C4-2B (cell line): ENCODE measurements around the gene PPP6R3.

Source experiments
- ZFX ChIP-seq: fragments of 450-650 bp; IDR thresholded peaks from 2 replicates; pipeline ENCODE4 v1.6.1; 2017
- TF ChIP-seq, protein P1 (sequence below): fragments of 450-650 bp; conservative IDR thresholded peaks from 2 replicates; pipeline ENCODE4 v1.5.1; 2017; ENCODE audit warnings: mild to moderate bottlenecking

GRCh38 chr11:68524213-68524612, 63.7 kb downstream of the PPP6R3 start:
- TF ChIP-seq, protein P1, sequence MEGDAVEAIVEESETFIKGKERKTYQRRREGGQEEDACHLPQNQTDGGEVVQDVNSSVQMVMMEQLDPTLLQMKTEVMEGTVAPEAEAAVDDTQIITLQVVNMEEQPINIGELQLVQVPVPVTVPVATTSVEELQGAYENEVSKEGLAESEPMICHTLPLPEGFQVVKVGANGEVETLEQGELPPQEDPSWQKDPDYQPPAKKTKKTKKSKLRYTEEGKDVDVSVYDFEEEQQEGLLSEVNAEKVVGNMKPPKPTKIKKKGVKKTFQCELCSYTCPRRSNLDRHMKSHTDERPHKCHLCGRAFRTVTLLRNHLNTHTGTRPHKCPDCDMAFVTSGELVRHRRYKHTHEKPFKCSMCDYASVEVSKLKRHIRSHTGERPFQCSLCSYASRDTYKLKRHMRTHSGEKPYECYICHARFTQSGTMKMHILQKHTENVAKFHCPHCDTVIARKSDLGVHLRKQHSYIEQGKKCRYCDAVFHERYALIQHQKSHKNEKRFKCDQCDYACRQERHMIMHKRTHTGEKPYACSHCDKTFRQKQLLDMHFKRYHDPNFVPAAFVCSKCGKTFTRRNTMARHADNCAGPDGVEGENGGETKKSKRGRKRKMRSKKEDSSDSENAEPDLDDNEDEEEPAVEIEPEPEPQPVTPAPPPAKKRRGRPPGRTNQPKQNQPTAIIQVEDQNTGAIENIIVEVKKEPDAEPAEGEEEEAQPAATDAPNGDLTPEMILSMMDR = no peak
- TF ChIP-seq ZFX = no peak
